Sigmoid colon (tissue), 7 donors: ENCODE data around the gene RPS19BP1. TPM values are rescaled to one million over a fixed set of nuclear protein-coding genes. Genes with fewer than 3 reads are reported as not detected.
A peak's percentile ranks its signal among the peaks of the same experiment; 100 is the strongest.

ENCODE experiments used
- DNase-seq: peaks from one replicate; pipeline ENCODE4 v3.0.0-alpha.2; 2019
- H3K27ac ChIP-seq, 4 donors: fragments of 200-600 bp; sonication (generic); one replicate each; pipeline ENCODE4 v1.5.1; 2016 to 2019; ENCODE audit warnings: mild to moderate bottlenecking in 1 of 4
- H3K27me3 ChIP-seq, 3 donors: fragments of 200-600 bp; sonication (generic); one replicate each; pipeline ENCODE4 v1.5.1; 2019; ENCODE audit warnings: mild to moderate bottlenecking in 1 of 3
- H3K36me3 ChIP-seq, 4 donors: fragments of 200-600 bp; sonication (generic); one replicate each; pipeline ENCODE4 v1.5.1; 2016 to 2019
- H3K4me1 ChIP-seq, 4 donors: fragments of 200-600 bp; sonication (generic); one replicate each; pipeline ENCODE4 v1.5.1; 2017 to 2019
- H3K4me3 ChIP-seq, 4 donors: fragments of 200-600 bp; sonication (generic); one replicate each; pipeline ENCODE4 v1.5.1; 2017 to 2019; ENCODE audit warnings: mild to moderate bottlenecking in 2 of 4, moderate library complexity in 1 of 4
- H3K9me3 ChIP-seq, 4 donors: fragments of 200-600 bp in 3 of 4; sonication (generic) in 3 of 4; one replicate each; pipeline versions ENCODE4 v1.5.1 to v1.6.1; 2013 to 2019
- EP300 ChIP-seq, 4 donors: sonication (generic); formaldehyde crosslinking; IDR thresholded peaks; one replicate each; pipeline ENCODE4 v1.6.1; 2017; ENCODE audit warnings: antibody characterized with exemption in 4 of 4
- POLR2A ChIP-seq, 2 donors: fragments of 450-650 bp; IDR thresholded peaks; one replicate each; pipeline ENCODE4 v1.6.1; 2016; ENCODE audit warnings: antibody characterized with exemption in 2 of 2, mild to moderate bottlenecking in 2 of 2, moderate library complexity in 2 of 2
- POLR2AphosphoS5 ChIP-seq, 4 donors: sonication (generic); formaldehyde crosslinking; IDR thresholded peaks; one replicate each; pipeline ENCODE4 v1.6.1; 2017; ENCODE audit warnings: antibody characterized with exemption in 4 of 4
- WGBS, 2 donors: extraction: QIAGEN DNeasy Blood & Tissue Kit; methylation state at CpG; one replicate each; pipeline ENCODE4 v1.1.7; 2013; 5-methylcytosine and 5-hydroxymethylcytosine counted together
- intact Hi-C: fragments of 100-400 bp; cut with DNase I; formaldehyde crosslinking; loops from one replicate; pipeline ENCODE4 v1.15.1; 2023
- polyA plus RNA-seq, 3 donors: library from polyadenylated mRNA; stranded (reverse); fragments of 200-250 nt; gene quantifications; one replicate each; pipeline ENCODE4 v1.2.3, GENCODE V29; 2013
- total RNA-seq, 4 donors: library from RNA; depleted of rRNA; stranded (reverse); fragments of >200 nt; gene quantifications; one replicate each; pipeline ENCODE4 v1.1.0, GENCODE V29; 2016
- TF ChIP-seq, protein P1 (sequence below), 4 experiments: fragments of 450-650 bp in 3 of 4; fragments of 200-600 bp in 1 of 4; IDR thresholded peaks; one replicate each; pipeline ENCODE4 v1.5.1; 2016 to 2019; ENCODE audit warnings: antibody characterized with exemption in 4 of 4, mild to moderate bottlenecking in 3 of 4, moderate library complexity in 2 of 4
- donor health status: healthy with polysubstance abuse.
- donor health status: Bipolar disorder and iron deficiency.
- donor health status: healthy.

The RPS19BP1 gene
- total and polyA plus RNA-seq, 7 donors, result 148 to 217 (median 180) TPM

DNA sequence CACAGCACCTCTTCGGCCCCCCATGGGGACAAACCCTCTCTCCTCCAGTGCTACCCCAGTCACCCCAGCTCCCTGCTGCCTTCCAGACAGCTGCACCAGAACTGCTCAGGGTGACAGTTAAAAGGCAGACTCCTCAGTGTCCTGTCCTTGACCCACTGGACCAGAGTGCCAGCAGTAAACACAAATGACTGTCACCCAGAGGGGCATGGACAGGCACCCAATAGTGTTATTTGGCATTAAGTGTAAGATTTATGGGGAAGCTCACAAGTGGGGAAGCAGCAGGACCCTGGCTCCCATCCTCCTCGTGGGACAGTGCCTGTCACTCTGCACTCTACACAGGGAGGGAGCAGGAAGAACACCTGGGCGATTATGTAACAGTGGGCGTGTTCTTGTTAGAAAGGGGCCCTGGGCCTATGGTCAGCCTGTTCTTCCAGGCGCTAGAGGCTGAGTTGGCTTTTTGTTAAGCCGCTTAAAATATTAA, 5.0 kb downstream of the RPS19BP1 start:
- 18 to 60% methylated on average over 6 of the region's 6 CpGs for WGBS, 2 donors
- Histone ChIP-seq H3K27me3 (no peaks in the 10 kb centered on the region), H3K27ac (peak overlapping the region; percentile 68 to 99 (median 86)), H3K4me1 (peaks cover 3 to 89% (median 84%) of the 10 kb centered on the region in 4 donors), H3K9me3 (no peaks in the 10 kb centered on the region), H3K36me3 (peaks cover 16 to 39% (median 17%) of the 10 kb centered on the region in 4 donors), H3K4me3 (no peak overlapping the region)
- intact Hi-C loops, result loop anchor here (5.0 kb wide), 2 partner anchors 130 to 210 kb away; partner anchors contain the start of genes RPL3 and TAB1
- DNase-seq, result no peak
- TF ChIP-seq, protein P1, sequence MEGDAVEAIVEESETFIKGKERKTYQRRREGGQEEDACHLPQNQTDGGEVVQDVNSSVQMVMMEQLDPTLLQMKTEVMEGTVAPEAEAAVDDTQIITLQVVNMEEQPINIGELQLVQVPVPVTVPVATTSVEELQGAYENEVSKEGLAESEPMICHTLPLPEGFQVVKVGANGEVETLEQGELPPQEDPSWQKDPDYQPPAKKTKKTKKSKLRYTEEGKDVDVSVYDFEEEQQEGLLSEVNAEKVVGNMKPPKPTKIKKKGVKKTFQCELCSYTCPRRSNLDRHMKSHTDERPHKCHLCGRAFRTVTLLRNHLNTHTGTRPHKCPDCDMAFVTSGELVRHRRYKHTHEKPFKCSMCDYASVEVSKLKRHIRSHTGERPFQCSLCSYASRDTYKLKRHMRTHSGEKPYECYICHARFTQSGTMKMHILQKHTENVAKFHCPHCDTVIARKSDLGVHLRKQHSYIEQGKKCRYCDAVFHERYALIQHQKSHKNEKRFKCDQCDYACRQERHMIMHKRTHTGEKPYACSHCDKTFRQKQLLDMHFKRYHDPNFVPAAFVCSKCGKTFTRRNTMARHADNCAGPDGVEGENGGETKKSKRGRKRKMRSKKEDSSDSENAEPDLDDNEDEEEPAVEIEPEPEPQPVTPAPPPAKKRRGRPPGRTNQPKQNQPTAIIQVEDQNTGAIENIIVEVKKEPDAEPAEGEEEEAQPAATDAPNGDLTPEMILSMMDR (IDR thresholded peaks at IDR 0.05), result no peak
- TF ChIP-seq POLR2AphosphoS5 (IDR thresholded peaks at IDR 0.05), result no peak
- TF ChIP-seq EP300 (IDR thresholded peaks at IDR 0.05), result no peak
- TF ChIP-seq POLR2A (IDR thresholded peaks at IDR 0.05), result no peak

DNA sequence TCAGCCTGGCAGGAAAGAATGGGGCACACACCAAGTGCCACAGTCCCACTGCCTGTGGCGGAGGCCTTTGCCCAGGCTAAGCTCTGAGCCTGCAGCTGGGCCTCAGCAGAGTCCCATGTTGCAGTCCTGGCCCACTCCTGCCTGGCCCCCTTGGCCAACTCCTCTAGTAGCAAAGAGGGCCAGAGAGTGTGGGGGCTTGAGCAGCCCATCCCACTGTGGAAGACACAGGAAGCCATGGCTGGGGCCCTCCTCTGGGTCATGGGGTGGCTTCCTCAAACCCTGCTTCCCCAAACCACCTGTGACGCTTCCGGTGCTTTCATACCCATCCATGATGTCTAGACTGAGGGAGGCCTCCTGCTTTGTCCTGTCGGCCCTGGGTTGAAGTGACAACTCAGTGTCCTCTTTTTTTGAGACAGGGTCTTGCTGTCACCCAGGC, 5.8 kb downstream of the RPS19BP1 start:
- no peaks in the 10 kb centered on the region for H3K27me3 ChIP-seq
- H3K4me3 ChIP-seq, result no peak overlapping the region
- H3K36me3 ChIP-seq, result peaks cover 21 to 47% (median 25%) of the 10 kb centered on the region in 4 donors
- peaks cover 3 to 93% (median 86%) of the 10 kb centered on the region in 4 donors for H3K4me1 ChIP-seq
- H3K27ac ChIP-seq, result peak overlapping the region; percentile 38 to 99 (median 86)
- TF ChIP-seq EP300 (IDR thresholded peaks at IDR 0.05) (no peak), POLR2AphosphoS5 (IDR thresholded peaks at IDR 0.05) (no peak), POLR2A (IDR thresholded peaks at IDR 0.05) (no peak)
- TF ChIP-seq, protein P1 (IDR thresholded peaks at IDR 0.05), result no peak
- no peak for DNase-seq
- no peaks in the 10 kb centered on the region for H3K9me3 ChIP-seq
- intact Hi-C loops, result loop anchor here (5.0 kb wide), 2 partner anchors 129 to 209 kb away; partner anchors contain the start of genes RPL3 and TAB1
- 54 to 78% methylated on average over 4 of the region's 4 CpGs for WGBS, 2 donors

DNA sequence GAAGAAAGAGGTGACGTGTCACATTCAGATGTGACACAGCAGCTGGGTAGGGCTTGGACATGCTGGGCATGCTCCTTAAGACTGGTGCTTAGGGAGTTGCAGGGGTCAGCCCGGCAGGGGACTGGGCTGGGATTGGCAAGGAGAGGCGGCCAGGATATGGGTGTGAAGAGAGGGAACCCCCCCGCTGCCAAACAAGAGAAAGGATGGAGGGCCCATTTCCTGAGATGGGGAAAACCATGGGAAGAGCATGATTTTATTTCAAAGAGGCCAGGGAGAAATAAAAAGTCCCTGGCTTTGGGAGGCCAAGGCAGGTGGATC, 6.9 kb downstream of the RPS19BP1 start:
- H3K4me1 ChIP-seq, result peaks cover 3 to 87% (median 78%) of the 10 kb centered on the region in 4 donors
- no peaks in the 10 kb centered on the region for H3K9me3 ChIP-seq
- H3K27ac ChIP-seq, result peak overlapping the region; percentile 99 to 100 (median 99)
- intact Hi-C loops, result loop anchor here (5.0 kb wide), 2 partner anchors 128 to 208 kb away; partner anchors contain the start of genes RPL3 and TAB1
- TF ChIP-seq POLR2AphosphoS5 (IDR thresholded peaks at IDR 0.05), result no peak
- no peak for TF ChIP-seq EP300 (IDR thresholded peaks at IDR 0.05)
- H3K36me3 ChIP-seq, result peaks cover 29 to 56% (median 33%) of the 10 kb centered on the region in 4 donors
- no peak for DNase-seq
- 87 to 89% methylated on average over 4 of the region's 4 CpGs for WGBS, 2 donors
- H3K4me3 ChIP-seq, result no peak overlapping the region
- no peaks in the 10 kb centered on the region for H3K27me3 ChIP-seq

DNA sequence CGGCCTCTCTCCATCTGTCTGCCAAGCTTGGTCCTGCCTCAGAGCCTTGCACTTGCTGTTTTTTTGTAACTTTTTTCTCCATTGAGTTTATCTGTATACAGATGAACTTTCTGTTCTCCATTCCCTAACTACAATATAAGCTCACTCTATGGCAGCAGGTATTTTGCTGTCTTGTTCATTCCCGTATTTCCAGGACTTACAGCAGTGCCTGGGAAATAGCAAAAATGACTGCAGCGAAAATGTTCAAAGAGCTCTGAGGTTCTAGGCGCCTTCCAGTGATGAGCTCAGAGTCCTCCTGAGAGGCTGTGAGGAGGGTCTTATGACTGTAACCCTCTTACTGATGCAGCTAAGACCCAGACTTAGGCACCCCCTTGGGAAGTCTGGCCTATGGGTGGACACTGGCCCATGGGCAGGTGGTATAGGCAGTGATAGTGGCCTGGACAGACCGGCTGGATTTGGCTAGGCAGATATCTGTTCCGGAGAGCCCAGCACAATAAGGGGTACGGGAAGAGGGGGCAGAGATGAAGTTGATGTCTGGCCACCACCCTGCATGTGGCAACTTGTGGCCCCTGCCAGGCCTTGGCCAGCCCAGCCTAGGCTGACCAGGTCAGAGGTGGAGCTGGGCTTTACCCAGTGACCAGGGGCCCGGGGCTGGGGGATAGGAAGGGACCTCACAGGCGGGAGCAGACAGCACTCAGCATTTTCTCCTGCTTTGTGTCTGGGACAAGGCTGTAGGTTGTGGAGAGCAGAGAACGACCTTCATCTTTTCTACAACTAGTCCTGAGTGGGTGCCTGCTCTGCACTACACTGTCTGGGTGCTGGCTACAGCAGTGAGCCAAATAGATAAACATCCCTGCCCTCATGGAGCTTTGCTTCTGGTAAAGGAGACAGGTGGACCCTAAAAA, 7.5 kb downstream of the RPS19BP1 start:
- H3K27ac ChIP-seq, result peak overlapping the region; percentile 99 to 100 (median 99)
- WGBS, 2 donors, result 80 to 86% methylated on average over 10 of the region's 10 CpGs
- H3K4me3 ChIP-seq, result peak overlapping the region in 1 of 4 donors; percentile 93
- peaks cover 27 to 50% (median 33%) of the 10 kb centered on the region in 4 donors for H3K36me3 ChIP-seq
- intact Hi-C loops, result loop anchor here (5.0 kb wide), 4 partner anchors 128 to 653 kb away; partner anchors contain the start of genes CBX6, RPL3 and TAB1
- peaks cover 3 to 80% (median 72%) of the 10 kb centered on the region in 4 donors for H3K4me1 ChIP-seq
- no peaks in the 10 kb centered on the region for H3K27me3 ChIP-seq
- TF ChIP-seq POLR2A (IDR thresholded peaks at IDR 0.05) (no peak), POLR2AphosphoS5 (IDR thresholded peaks at IDR 0.05) (no peak), EP300 (IDR thresholded peaks at IDR 0.05) (no peak)
- TF ChIP-seq, protein P1 (IDR thresholded peaks at IDR 0.05), result no peak
- H3K9me3 ChIP-seq, result no peaks in the 10 kb centered on the region
- no peak for DNase-seq
